NB4 (cell line): ENCODE measurements around the gene UBXN6.

Experiments
- MAX ChIP-seq: IDR thresholded peaks from 2 replicates; pipeline ENCODE4 v1.6.1; 2011; ENCODE audit warnings: low read depth, low read length
- MYC ChIP-seq: IDR thresholded peaks from 2 replicates; pipeline ENCODE4 v1.6.1; 2011; ENCODE audit warnings: low read depth, low read length
- POLR2A ChIP-seq: IDR thresholded peaks from 2 replicates; pipeline ENCODE4 v1.6.1; 2011; ENCODE audit warnings: mild to moderate bottlenecking; ENCODE audit not compliant: insufficient read length; ENCODE audit errors: extremely low read depth
- TF ChIP-seq, protein P1 (sequence below): IDR thresholded peaks from one replicate; pipeline ENCODE4 v1.5.1; 2012; ENCODE audit warnings: low read depth, low read length

DNA sequence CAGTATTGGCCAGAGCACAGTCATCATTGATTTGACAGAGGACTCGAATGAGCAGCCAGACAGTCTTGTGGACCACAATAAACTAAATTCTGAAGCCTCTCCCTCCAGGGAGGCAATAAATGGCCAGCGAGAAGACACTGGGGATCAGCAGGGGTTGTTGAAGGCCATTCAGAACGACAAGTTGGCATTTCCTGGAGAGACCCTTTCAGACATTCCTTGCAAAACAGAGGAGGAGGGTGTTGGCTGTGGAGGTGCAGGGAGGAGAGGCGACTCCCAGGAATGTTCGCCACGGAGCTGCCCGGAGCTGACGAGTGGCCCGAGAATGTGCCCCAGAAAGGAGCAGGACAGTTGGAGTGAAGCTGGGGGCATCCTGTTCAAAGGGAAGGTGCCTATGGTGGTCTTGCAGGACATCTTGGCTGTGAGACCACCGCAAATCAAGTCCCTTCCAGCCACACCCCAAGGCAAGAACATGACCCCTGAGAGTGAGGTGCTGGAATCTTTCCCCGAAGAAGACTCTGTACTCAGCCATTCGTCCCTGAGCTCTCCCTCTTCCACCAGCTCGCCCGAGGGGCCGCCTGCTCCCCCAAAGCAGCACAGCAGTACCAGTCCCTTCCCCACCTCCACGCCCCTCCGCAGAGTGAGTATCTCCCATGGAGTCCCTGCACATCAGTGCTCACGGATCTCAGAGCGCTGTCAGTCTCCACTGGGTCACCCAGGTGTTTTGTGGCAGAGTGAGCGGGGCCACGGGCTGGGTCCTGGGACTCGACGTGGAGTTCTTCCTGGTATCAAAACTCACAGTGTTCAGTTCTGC, 48.3 kb downstream of the UBXN6 start:
- TF ChIP-seq, protein P1, sequence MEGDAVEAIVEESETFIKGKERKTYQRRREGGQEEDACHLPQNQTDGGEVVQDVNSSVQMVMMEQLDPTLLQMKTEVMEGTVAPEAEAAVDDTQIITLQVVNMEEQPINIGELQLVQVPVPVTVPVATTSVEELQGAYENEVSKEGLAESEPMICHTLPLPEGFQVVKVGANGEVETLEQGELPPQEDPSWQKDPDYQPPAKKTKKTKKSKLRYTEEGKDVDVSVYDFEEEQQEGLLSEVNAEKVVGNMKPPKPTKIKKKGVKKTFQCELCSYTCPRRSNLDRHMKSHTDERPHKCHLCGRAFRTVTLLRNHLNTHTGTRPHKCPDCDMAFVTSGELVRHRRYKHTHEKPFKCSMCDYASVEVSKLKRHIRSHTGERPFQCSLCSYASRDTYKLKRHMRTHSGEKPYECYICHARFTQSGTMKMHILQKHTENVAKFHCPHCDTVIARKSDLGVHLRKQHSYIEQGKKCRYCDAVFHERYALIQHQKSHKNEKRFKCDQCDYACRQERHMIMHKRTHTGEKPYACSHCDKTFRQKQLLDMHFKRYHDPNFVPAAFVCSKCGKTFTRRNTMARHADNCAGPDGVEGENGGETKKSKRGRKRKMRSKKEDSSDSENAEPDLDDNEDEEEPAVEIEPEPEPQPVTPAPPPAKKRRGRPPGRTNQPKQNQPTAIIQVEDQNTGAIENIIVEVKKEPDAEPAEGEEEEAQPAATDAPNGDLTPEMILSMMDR: no peak
- no peak for TF ChIP-seq MYC
- no peak for TF ChIP-seq MAX
- TF ChIP-seq POLR2A: no peak
